GM19395 (cell line): Measurements from ENCODE around the gene PPM1A.
"Not testable (repeated sequence)": the region's sequence is repeated elsewhere in the genome, so short reads cannot be mapped to it uniquely, and the experiment has no call there.

Source experiments
- ATAC-seq: cut with Tn5 transposase; IDR thresholded peaks from one replicate; pipeline ENCODE4 v1.9.1; 2021; ENCODE audit warnings: mild to moderate bottlenecking, moderate library complexity; ENCODE audit not compliant: unreplicated experiment

Gene PPM1A

DNA sequence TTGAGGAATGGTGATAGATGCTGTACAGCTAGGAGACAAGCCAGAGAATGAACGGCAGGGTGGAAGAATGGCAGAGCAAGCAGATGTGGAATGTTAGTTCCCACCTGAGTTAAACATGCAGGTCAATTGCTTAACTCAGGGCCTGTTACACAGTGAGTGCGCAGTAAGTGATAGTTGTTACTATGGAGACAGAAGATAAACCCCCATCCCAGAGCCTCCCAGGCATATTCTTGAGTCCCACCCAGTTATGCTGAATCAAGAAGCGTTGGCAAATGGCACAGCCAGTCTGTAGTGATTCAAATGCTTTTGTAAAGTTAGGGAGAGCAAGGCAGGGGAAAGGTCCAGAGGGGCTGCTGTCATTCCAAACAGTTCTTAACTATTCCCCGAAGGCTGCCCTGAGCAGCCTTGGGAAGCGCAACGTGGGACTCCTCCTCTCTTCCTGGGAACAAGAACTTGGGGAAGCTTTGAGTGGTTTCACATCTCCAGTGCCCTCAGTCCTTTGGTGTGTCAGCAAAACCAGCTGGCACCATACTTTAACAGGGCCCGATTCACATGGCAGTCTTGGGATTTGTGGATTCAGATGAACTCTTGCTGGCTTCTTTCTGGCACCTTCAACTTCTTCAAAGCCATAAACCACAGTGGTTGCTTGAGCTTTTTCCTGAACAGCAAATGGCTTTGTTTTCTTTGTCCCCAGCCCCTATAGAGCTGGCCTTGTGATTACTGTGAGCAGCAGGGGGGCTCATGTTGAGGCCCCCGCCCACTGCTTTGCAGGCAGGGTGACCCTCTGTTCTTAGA, 66.4 kb downstream of the PPM1A start:
- ATAC-seq = no peak

DNA sequence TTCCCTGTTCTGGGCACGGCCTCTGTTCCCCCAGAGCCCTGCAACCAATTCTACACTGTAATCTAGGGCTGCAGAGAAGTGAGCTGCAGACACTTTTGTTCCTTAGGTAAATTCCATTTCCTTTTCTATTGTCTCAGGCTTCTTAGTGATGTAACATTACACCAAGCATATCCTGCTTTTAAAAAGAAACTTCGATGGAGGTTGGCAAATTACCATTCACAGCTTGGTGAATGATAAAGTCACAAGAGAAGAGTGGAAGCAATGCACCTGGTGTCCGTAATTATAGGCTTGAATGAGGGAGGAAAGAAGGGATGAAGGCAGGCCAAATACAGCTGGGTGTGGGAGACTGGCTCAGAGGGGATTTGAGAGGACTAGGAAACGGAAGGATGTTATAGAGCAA, 68.6 kb downstream of the PPM1A start:
- ATAC-seq = no peak

DNA sequence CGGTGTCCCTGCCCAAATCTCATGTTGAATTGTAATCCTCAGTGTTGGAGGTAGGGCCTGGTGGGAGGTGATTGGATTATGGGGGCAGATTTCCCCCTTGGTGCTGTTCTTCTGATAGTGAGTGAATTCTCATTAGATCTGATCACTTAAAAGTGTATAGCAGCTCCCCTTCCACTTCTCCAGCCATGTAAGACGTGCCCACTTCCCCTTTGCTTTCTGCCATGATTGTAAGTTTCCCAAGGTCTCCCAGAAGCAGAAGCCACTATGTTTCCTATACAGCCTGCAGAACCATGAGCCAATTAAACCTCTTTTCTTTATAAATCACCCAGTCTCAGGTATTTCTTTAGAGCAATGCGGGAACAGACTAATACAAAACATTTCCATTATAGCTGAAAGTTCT, 71.8 kb downstream of the PPM1A start:
- ATAC-seq = not testable (repeated sequence)

DNA sequence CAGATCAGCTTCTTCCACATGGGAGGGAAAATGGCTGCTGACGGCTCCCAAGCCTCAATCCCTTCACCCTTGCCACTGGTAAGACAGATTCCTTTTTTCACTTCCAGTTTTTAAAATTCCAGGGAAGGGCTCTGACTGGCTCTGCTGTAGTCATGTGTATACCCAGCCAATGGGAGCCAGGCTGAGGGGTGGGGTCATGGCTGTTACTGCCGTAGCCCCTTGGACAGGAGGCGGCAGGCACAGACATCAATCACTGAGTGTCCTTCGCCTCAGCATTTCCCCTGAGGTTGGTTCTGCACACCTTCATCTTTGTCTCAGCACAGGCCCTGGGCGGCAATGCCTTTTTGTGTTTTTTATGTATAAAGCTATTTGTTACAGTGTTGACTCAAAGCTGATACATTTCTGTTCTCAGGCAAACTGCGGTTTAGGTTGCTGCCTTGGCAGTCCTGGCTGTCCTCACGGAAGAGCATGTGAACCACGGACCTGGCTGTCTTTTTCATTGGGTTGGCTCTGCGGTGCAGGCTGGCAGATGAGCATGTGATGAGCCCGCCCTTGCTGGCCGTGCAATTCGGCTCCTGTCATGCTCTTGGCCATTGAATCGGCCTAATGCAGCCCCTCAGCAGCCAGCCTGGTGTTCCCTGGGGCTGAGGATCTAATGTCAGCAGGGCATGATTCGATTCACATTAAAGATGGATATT, 74.3 kb downstream of the PPM1A start:
- no peak for ATAC-seq

DNA sequence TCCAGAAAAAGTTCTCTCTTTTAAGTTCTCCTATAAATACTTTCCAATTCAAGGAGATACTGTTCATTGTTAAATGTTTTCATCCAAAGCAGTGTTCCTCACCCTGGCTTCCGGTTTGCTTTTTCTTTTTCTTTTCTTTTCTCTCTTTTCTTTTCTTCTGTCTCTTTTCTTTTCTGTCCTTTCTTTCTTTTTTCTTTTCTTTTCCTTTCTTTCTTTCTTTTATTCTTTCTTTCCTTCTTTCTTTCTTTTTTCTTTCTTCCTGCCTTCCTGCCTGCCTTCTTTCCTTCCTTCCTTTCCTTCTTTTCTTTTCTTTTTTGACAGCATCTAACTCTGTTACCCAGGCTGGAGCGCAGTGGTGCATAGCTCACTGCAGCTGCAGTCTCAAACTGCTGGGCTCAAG, 75.8 kb downstream of the PPM1A start:
- no peak for ATAC-seq

DNA sequence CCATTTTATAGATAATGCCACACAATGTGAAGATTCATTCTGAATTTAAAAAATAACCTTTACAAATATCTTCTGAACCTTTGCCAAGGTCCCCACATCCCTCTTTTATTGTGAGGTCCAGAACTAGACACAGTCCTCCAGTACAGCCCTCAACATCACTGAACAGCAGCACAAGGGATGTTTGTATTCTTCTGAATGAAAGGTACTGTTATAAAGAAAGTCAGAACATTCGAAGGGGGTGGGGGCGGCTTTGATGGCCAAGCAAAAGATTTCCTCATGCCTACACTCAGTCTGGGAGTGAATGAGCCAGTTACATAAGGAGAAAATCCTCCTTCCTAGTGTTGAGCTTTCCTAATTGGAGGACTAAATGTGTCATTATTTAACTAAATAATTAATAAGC, 77.3 kb downstream of the PPM1A start:
- ATAC-seq = no peak

DNA sequence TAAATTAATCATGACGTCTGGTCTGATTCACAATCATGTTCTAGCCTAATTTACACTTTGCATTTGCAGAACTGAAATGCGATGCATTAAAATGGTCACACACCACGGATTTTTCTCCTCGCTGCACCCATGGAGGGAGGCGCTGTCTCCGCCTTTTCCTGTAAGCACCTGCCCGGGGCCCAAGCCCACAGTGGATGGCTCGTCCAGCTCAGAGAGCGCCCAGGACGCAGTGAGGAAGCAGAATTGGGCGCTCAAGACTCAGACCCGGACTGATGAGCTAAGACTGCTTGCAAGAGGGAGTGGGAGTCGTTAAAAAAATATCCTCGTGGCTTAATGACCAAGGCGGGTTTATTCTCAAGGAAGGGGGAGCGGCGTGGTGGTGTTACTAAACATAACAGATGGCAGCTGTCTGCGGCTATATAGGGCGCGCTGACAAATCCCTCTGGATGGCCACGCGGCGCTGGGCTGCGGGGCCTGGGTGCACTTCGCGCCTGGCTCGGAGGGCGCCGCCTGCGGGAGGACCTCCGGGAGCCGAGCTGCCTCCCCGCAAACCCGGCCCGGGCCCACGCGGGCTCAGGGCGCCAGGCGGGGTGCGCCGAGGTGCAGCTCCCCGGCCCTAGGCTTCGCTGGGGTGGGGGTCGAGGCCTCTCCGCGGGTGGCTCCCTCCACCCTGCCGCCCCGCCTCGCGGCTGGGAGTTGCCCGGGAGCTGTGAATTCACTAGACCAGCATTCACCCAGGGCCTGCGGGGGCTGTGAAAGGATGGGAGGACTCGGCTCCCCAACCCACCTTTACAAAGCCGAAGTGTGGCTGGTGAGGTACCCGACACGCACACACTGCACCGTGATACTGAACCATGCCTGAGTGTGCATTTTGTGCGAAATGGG, 78.7 kb downstream of the PPM1A start:
- peak; percentile 70 for ATAC-seq

DNA sequence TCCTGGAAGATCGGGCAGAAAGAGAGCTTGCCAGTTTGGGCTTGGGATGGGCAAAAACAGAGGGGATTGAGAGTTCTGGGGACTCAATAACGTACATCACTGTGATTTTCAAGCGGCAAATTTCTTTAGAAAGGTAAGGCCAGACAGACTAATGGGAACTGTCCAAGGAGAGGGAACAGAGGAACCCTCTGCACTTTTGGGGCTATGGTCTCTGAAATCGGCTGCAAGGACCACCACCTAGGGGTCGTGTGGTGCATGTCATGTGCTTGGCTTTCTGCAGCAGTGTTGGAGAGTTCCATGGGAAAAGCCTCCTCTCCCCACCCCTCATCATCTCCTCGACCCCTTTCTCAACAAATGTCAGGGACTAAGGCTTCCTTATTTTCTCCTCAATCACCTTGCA, 79.6 kb downstream of the PPM1A start:
- ATAC-seq = no peak

DNA sequence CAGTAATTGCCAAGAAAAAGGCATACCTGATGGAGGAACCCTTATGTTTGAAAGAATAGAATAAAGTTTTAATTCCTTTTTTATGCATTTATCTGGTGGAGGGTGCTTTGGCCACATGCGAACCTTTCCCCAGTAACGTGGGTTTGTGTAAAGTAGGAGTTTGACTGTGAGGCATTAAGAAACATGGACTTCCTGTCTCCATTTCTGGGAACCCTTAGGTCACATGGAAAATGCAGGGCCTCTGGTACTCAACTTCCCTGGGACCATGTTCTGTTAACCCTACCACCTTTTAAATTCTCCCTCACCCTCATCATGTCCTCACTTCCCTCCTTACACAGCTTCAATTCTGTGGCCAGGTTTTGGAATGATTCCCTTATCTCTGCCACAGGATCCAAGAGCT, 80.3 kb downstream of the PPM1A start:
- no peak for ATAC-seq

DNA sequence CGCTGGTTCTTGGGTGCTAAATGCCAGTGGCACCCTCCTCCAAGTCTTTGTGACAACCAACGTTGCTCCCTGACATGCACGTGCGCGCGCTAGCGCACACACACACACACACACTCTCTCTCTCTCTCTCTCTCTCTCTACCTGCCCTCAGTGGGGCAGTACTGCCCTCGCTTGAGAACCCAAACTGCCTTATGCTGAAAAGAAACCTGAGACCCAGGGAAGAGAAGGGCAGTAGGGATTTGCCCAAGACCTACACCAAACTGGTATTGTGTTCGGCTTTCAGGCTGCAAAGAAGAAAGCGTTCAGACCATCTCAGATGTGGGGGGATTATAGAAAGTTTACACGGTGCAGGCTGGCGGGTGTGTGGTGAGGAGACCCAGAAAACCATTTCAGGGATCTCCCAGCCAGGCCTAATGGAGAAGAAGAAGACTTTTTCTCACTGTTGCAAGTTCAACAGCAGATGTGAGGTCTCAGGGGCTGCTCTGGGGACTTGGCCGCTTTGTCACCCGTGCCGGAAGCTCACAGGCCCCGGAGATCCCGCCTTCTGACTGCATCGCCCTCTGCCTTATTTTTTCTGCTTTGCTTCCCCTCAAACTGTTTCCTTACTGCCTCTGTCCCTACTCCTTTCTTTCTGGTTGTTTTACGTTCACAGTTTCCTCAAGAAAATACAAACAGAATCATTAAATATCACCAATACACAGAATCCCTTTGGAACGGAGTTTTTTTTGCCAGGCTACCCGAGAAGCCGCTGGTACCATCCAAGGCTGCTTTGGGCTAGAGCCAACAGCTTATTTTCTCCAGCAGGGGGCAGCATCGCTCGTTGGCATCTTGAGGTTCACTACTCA, 82.4 kb downstream of the PPM1A start:
- ATAC-seq = peak; percentile 81

DNA sequence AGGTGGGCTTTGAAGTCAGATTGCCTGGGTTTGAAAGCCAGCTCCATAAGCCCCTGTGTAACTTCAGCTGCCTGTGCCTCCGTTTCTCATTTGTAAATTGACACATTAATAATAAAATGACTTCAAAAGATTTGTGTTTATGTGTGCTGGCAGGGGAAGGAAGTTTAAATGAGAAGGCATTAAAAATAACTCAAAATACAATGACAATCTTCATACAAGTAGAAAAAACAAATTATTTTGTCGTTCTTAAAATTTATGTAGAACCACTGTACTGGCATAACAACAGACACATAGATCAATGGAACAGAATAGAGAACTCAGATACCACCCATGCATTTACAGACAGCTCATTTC, 83.0 kb downstream of the PPM1A start:
- no peak for ATAC-seq

DNA sequence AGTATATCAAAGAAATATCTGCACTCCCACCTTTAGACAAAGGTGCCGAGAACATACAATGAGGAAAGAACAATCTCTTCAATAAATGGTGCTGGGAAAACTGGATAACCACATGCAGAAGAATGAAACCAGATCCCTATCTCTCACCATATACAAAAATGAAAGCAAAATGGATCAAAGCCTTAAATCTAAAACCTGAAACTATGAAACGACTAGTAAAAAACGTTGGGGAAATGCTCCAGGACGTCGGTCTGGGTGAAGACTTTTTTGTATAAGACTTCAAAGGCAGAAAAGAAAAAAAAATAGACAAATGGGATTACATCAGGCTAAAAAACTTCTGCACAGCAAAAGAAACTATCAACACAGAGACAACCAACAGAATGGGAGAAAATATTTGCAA, 83.8 kb downstream of the PPM1A start:
- no peak for ATAC-seq

DNA sequence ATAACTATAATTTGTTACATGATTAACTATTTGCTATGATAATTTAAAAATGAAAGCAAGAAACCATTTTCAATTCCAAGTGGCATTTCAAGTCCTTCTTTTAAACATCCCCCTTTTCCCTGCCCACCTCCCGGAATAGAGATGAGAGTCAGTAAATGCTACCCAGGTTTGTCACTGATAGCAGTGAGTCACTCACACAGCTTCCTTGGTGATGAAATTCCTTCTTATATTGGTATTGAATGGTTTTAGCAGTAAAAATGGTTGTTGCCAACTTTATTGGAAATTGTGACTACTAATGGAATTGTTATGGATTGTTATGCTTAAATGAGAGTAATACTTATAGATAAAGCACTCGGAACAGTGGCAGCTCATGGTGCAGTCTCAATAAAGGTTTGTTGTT, 90.5 kb downstream of the PPM1A start:
- no peak for ATAC-seq

DNA sequence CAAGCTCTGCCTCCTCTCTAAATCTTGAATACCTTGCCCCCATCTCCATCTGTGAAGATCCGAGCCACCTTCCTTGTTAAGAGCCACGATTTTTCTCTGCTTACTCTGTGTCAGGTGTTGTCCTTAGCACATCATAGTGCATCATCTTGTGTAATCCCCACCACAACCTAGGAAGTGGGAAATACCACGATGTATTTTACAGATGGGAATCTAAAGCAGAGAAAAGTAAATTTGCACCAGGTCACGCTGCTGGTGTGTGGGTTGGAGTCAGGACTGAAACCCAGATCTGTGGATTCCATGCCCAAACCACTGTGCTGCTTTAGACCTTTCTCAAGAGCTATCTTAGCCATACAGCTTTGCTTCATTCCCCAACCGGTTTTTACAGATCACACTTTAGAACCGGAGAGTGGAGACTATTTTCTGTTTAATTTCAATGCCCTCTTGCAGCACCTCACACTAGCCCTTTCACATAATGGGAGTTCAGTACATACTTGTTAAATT, 94.6 kb downstream of the PPM1A start:
- ATAC-seq = no peak

DNA sequence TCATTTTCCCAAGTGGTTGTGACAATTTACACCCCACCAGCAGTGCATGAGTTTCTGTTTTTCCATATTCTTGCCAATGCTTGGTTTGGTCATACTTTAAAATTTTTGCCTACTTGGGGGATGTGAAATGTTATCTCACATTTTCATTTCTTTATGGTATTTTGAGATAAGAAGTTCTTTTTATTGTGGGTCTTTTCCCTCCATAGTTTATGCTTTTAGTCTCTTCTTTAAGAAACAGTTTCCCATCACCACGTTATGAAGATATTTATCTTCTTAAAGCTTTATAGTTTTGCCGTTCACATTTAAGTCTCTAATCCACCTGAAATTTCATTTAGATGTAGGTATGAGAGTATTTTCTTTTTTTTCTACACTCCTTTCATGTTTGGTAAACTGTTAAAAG, 95.7 kb downstream of the PPM1A start:
- no peak for ATAC-seq

DNA sequence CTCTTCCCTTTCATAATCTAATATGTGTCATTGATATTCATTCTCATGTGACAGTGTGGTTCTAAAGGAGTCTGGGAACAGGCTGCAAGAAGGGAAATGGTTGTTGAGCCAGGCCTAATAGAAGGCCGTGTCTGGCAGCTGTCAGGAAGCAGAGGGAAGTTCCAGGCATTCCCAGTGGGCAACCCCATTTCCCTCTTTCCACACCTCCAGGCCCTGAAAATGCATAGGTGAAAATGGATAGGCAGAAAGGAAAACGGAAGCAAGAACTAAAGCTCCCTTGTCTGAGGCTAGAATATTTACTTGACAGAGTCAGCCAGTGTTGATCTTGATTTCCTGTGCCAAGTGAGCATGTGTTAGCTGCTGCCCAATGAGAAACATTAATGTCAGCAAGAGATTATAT, 97.7 kb downstream of the PPM1A start:
- ATAC-seq = no peak

DNA sequence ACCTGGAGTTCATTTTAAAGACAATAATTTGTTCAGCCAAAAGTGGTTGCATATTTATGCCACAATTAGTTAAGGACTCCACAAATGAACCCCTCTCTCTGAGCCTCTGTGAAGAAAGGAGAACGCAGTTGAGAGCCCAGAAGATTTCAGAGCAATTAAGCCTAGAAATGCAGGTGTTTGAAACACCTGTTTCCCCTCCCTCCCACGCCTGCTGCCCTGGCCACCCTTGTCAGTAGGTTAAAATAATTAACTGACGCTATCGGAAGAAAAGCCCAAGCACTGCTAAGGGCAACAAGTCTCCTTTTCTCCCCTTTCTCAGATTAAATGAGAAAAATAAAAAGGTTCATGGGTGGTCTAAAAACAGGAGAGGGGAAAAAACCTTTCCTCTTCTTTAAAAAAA, 99.2 kb downstream of the PPM1A start:
- no peak for ATAC-seq
